ENCODE measurements around the gene IGFBP5.

- no peak; the same call in 1 of the 2 replicates for TF ChIP-seq POLR2AphosphoS5 (IDR thresholded peaks at IDR 0.05; ENCODE audit: borderline replicate concordance, low read depth, low read length)
- no peak for TF ChIP-seq EZH2 (IDR thresholded peaks at IDR 0.05)
- TF ChIP-seq FOXP2 (optimal IDR thresholded peaks at IDR 0.05; ENCODE audit: control extremely low read depth, extremely low read length, insufficient read depth): no peak
These were observed 2.5 kb downstream of the IGFBP5 start for GRCh38 chr2:216692636-216693413.

All from SK-N-MC (cell line).